Measurements from ENCODE around the gene SLC13A4.
A peak's percentile ranks its signal among the peaks of the same experiment; 100 is the strongest.

Gene SLC13A4

DNA sequence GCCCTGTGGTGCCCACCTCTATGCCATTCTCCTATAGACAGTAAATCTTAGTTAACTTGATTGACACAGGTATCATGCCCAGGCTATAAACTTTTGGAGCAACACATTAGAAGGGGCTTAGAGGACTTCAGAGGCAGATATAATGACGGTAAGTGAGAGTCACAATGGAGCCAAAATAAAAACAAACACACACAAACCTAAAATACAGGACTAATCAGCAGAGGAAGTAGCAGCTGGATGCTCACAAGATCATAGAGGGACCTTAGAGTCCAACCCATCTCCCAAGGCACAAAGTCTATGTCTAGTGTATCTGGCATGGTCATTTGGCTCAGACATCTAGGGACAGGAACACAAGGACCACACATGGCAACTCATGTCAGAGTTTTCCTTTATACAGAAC is 12.3 kb downstream of the SLC13A4 start:
- Histone ChIP-seq H3K27ac (ENCODE audit: low read length) (no peak overlapping the region), H3K9ac (ENCODE audit: low read depth, low read length) (no peak overlapping the region), H3K4me3 (ENCODE audit: low read length) (no peak overlapping the region), H3K9me3 (ENCODE audit: insufficient read depth, low read depth, low read length) (no peaks in the 10 kb centered on the region), H3K27me3 (ENCODE audit: insufficient read depth, low read length) (no peaks in the 10 kb centered on the region), H3K4me1 (ENCODE audit: insufficient read depth, low read length) (peaks cover 14% of the 10 kb centered on the region), H3K36me3 (ENCODE audit: insufficient read depth, low read depth, low read length) (no peaks in the 10 kb centered on the region)

DNA sequence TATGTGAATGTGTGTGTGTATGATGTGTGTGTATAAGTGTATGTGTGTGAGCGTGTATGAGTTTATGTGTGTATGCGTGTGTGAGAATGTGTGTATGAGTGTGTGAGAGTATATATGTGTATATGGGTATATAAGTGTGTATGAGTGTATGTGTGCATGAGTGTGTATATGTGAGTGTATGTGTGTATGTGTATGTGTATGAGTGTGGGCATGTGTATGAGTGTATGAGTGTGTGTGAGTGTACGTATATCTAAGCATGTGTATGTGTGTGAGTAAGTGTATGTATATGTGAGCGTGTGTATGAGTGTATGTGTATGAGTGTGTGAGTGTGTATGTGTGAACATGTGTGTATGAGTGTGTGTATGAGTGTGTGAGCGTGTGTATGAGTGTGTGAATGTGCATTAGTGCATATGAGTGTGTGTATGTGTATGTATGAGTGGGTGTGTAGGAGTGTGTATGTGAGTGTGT is 12.9 kb downstream of the SLC13A4 start:
- Histone ChIP-seq H3K27me3 (ENCODE audit: insufficient read depth, low read length) (no peaks in the 10 kb centered on the region), H3K9me3 (ENCODE audit: insufficient read depth, low read depth, low read length) (no peaks in the 10 kb centered on the region), H3K4me3 (ENCODE audit: low read length) (no peak overlapping the region), H3K36me3 (ENCODE audit: insufficient read depth, low read depth, low read length) (no peaks in the 10 kb centered on the region), H3K4me1 (ENCODE audit: insufficient read depth, low read length) (peaks cover 14% of the 10 kb centered on the region), H3K9ac (ENCODE audit: low read depth, low read length) (no peak overlapping the region), H3K27ac (ENCODE audit: low read length) (no peak overlapping the region)

DNA sequence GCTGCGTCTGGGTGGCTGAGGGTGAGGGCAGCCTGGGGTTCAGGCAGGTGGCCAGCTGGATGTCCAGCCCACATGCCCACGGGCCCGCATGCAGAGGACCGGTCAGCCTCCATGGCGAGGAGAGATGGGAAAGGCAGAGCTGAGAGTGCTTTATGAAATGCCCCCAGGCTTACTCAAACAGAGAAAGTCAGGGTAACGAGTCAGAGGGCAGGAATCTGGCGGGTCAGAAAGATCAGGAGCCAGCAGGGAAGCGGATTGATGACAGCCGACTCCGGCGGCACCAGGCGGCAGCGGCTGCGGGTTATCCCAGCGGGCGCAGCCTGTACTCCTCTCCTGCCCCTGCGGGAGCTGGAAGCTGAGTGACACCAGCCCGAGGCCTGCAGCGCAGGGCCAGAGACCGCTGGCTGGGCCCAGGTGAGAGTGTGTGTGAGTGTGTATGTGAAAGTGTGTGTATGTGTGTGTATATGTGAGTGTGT is 13.4 kb downstream of the SLC13A4 start:
- Histone ChIP-seq H3K9ac (ENCODE audit: low read depth, low read length) (no peak overlapping the region), H3K4me1 (ENCODE audit: insufficient read depth, low read length) (peaks cover 14% of the 10 kb centered on the region)

DNA sequence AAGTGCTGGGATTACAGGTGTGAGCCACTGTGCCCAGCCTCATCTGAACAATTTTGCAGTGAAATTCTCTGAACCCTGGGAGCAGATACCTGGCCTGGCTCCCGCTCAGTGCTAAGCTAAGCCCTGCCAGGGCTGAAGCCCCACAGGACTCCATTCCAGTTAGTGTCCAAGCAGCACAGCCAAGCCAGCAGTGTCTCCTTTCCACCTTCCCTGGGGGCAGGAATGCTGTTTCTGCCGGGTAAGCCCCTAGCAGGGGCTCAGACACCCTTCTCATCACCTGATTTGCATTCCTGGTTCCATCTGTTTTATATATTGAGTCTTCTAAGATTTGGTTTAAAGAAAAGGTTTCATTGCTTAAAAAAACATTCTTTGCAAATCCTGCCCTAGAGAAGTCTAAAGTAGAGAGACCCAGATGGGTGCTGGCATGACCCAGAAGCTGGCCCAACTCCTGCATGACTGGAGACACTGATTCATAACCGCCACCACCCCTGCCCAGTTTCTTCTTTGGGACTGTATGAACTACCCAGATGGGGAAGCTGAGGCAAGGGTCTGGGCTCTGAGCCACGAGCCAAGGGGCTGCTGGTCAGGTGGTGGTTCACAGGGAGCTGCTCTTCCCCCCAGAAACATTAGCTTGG is 14.0 kb downstream of the SLC13A4 start:
- Histone ChIP-seq H3K27ac (ENCODE audit: low read length) (no peak overlapping the region), H3K4me1 (ENCODE audit: insufficient read depth, low read length) (peaks cover 14% of the 10 kb centered on the region), H3K4me3 (ENCODE audit: low read length) (no peak overlapping the region), H3K27me3 (ENCODE audit: insufficient read depth, low read length) (no peaks in the 10 kb centered on the region), H3K9me3 (ENCODE audit: insufficient read depth, low read depth, low read length) (no peaks in the 10 kb centered on the region), H3K9ac (ENCODE audit: low read depth, low read length) (no peak overlapping the region), H3K36me3 (ENCODE audit: insufficient read depth, low read depth, low read length) (no peaks in the 10 kb centered on the region)

More for the DNA sequence above, 13.4 kb downstream of the SLC13A4 start:
- Histone ChIP-seq H3K36me3 (ENCODE audit: insufficient read depth, low read depth, low read length) (no peaks in the 10 kb centered on the region), H3K4me3 (ENCODE audit: low read length) (no peak overlapping the region), H3K27me3 (ENCODE audit: insufficient read depth, low read length) (no peaks in the 10 kb centered on the region), H3K9me3 (ENCODE audit: insufficient read depth, low read depth, low read length) (no peaks in the 10 kb centered on the region), H3K27ac (ENCODE audit: low read length) (no peak overlapping the region)

DNA sequence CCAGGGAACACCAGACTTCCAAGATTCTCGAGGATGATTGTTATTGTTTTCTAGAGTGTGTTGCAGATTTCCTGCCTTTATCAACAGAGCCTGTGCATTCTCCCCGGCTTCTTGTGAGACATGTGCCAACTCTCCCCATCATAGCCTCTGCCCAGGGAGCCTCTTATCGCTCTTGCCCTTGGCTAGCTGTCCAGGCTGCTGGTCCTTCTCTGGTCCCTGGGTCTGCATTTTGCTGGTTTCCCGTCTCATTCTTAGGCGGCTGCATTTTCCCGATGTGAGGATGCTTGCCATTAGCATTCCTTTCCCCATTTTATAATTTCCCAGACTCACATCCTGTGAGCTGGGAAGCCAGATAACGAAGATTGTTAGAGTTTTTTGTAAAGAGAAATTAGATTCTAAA is 15.2 kb downstream of the SLC13A4 start:
- no peaks in the 10 kb centered on the region for H3K9me3 ChIP-seq (ENCODE audit: insufficient read depth, low read depth, low read length)
- H3K9ac ChIP-seq (ENCODE audit: low read depth, low read length): no peak overlapping the region
- H3K4me3 ChIP-seq (ENCODE audit: low read length): no peak overlapping the region
- no peaks in the 10 kb centered on the region for H3K27me3 ChIP-seq (ENCODE audit: insufficient read depth, low read length)
- H3K4me1 ChIP-seq (ENCODE audit: insufficient read depth, low read length): peaks cover 14% of the 10 kb centered on the region
- no peaks in the 10 kb centered on the region for H3K36me3 ChIP-seq (ENCODE audit: insufficient read depth, low read depth, low read length)
- no peak overlapping the region for H3K27ac ChIP-seq (ENCODE audit: low read length)

DNA sequence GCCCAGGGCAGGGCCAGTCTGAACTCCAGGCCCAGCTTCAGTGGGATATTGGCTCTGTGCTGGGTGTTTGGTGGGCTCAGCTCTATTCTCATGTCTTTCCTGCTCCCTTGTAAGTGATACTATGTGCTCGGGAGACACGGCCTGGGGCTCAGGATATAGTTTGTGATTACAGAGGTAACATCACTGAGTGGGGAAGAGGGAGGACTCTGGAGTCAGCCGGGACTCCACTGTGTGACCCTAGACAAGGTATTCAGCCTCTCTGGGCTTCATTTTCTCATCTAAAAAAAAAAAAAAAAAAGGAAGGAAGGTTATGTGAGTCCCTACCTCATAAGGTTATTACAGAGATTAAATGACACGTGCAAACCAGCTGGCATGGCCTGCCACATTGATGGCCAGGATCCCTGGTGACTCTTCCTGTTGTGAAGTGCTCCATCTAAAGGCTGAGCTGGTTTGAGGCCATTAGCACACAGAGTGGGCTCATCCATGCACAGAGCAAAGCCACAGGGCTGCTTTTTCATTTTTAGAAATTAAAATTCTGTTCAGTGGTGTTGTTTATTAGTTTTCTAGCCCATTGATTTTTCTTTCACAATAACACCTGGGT is 15.7 kb downstream of the SLC13A4 start:
- peaks cover 14% of the 10 kb centered on the region for H3K4me1 ChIP-seq (ENCODE audit: insufficient read depth, low read length)
- no peaks in the 10 kb centered on the region for H3K9me3 ChIP-seq (ENCODE audit: insufficient read depth, low read depth, low read length)
- H3K36me3 ChIP-seq (ENCODE audit: insufficient read depth, low read depth, low read length): no peaks in the 10 kb centered on the region
- H3K27me3 ChIP-seq (ENCODE audit: insufficient read depth, low read length): no peaks in the 10 kb centered on the region
- H3K27ac ChIP-seq (ENCODE audit: low read length): no peak overlapping the region
- no peak overlapping the region for H3K9ac ChIP-seq (ENCODE audit: low read depth, low read length)
- H3K4me3 ChIP-seq (ENCODE audit: low read length): no peak overlapping the region

DNA sequence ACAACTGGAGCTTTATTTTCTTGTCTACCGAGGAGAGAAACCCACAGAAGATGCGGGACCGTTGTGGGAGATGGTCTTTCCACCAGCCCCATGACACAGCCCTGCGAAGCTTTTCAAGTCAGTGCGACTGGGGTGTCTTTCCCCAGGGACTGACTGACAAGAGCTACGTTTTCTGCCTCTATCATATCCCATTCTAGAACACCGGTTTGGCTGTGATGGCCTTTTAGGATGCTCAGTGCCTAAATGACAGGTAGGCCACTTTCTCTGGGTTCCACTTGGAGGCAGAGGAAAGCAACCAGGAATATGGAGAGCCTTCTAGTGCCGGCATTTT is 16.9 kb downstream of the SLC13A4 start:
- H3K27ac ChIP-seq (ENCODE audit: low read length): no peak overlapping the region
- H3K36me3 ChIP-seq (ENCODE audit: insufficient read depth, low read depth, low read length): no peaks in the 10 kb centered on the region
- no peak overlapping the region for H3K9ac ChIP-seq (ENCODE audit: low read depth, low read length)
- H3K4me1 ChIP-seq (ENCODE audit: insufficient read depth, low read length): peaks cover 14% of the 10 kb centered on the region
- no peaks in the 10 kb centered on the region for H3K9me3 ChIP-seq (ENCODE audit: insufficient read depth, low read depth, low read length)
- H3K27me3 ChIP-seq (ENCODE audit: insufficient read depth, low read length): no peaks in the 10 kb centered on the region
- H3K4me3 ChIP-seq (ENCODE audit: low read length): no peak overlapping the region

DNA sequence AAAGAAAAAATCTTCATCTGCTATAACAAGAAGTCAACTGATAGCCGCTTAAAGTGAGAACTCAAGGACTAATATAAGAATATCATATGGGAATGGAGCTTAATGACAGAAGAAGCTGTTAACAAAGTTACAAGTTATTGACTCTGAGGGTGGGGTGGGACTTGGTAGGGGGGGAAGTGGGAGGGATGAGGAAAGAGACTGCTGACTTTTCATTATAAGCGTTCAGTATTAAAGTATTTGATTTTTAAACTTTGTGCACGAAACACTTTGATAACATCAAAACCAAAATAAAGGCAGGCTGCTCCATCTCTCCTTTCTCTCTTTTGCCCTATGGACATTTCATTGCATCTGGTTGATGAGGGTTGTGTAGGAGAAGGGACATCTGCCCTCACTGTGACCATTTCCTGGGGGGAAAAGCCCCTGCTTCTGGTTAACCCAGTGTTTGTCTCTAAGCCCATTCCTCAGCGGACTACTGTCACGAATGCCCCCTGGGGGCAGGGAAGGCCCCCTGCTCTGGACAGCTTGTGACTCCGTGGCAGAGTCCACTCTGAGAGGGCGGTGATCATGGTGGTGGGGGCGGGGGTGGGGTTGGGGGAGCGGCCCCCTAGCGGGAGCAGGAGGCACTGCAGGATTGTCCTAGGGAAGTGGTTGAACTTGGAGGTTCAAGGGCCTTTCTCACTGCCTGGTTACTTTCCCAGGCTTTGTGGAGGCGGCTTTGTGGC is 17.4 kb downstream of the SLC13A4 start:
- no peaks in the 10 kb centered on the region for H3K27me3 ChIP-seq (ENCODE audit: insufficient read depth, low read length)
- H3K9me3 ChIP-seq (ENCODE audit: insufficient read depth, low read depth, low read length): no peaks in the 10 kb centered on the region
- no peaks in the 10 kb centered on the region for H3K36me3 ChIP-seq (ENCODE audit: insufficient read depth, low read depth, low read length)
- H3K9ac ChIP-seq (ENCODE audit: low read depth, low read length): no peak overlapping the region
- H3K4me1 ChIP-seq (ENCODE audit: insufficient read depth, low read length): peaks cover 14% of the 10 kb centered on the region
- H3K27ac ChIP-seq (ENCODE audit: low read length): no peak overlapping the region
- peak overlapping the region; percentile 48; the same call in 1 of the 2 replicates for H3K4me3 ChIP-seq (ENCODE audit: low read length)

DNA sequence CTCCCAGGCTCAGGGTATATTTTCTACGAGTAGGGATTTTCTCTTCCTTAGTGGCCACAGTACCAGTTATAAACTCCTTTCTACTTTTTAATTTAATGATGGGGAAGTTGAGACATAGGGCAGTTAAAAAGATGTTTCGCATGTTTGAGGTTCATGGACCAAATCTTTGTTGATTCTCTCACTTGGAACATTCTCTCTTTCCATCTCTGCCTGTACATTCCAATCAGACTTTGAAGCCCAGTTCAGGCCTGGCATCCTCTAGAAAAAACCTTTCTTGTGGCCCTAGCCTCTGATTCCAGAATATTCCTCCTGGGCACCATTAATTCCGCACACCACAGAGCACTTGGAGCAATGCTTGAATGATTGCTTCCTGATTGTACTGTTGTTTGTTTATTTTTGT is 18.5 kb downstream of the SLC13A4 start:
- no peaks in the 10 kb centered on the region for H3K36me3 ChIP-seq (ENCODE audit: insufficient read depth, low read depth, low read length)
- no peak overlapping the region for H3K9ac ChIP-seq (ENCODE audit: low read depth, low read length)
- no peaks in the 10 kb centered on the region for H3K27me3 ChIP-seq (ENCODE audit: insufficient read depth, low read length)
- no peaks in the 10 kb centered on the region for H3K9me3 ChIP-seq (ENCODE audit: insufficient read depth, low read depth, low read length)
- H3K4me1 ChIP-seq (ENCODE audit: insufficient read depth, low read length): peaks cover 14% of the 10 kb centered on the region
- H3K4me3 ChIP-seq (ENCODE audit: low read length): no peak overlapping the region
- H3K27ac ChIP-seq (ENCODE audit: low read length): no peak overlapping the region

DNA sequence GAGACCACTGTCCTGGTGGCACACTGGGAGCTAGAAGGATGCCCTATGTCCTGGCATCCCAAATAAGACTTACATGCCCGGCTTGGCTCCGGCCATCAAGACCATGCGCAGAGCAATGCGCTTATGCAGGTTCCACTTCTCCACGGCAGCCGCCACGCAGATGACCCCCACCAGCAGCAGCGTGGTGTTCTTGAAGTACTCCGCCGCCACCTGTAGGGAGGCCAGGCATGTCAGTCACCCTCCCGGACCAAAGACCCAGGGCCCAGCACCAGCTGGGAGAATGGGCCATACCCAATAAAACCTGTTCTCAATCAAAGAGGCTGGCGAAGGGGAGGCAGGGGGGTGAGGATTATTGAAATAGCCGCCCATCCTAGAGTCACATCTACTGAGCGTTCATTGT is 19.9 kb downstream of the SLC13A4 start:
- Histone ChIP-seq H3K9me3 (ENCODE audit: insufficient read depth, low read depth, low read length) (no peaks in the 10 kb centered on the region), H3K27ac (ENCODE audit: low read length) (no peak overlapping the region), H3K9ac (ENCODE audit: low read depth, low read length) (no peak overlapping the region), H3K36me3 (ENCODE audit: insufficient read depth, low read depth, low read length) (no peaks in the 10 kb centered on the region), H3K27me3 (ENCODE audit: insufficient read depth, low read length) (no peaks in the 10 kb centered on the region), H3K4me1 (ENCODE audit: insufficient read depth, low read length) (peaks cover 8% of the 10 kb centered on the region), H3K4me3 (ENCODE audit: low read length) (no peak overlapping the region)

DNA sequence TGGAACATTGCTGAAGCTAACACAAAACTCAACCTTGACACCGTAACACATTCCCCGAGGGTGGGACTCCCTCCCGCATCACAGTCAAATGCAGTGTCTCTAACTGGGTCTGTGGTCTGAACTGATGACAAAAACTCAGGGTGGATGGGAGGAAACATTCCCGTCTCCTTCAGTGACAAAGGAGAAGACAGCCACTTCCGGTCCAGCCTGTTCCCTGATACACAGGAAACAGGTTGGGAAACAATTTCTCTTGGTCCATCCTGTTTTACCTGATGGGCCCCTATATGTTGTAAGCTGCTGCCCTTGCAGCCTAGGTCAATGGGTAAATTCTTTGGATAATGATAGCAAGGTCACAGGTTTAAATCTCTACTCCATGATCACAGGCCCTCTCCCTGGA is 20.4 kb downstream of the SLC13A4 start:
- peaks cover 6% of the 10 kb centered on the region; the same call in 1 of the 2 replicates for H3K4me1 ChIP-seq (ENCODE audit: insufficient read depth, low read length)
- H3K27me3 ChIP-seq (ENCODE audit: insufficient read depth, low read length): no peaks in the 10 kb centered on the region
- H3K36me3 ChIP-seq (ENCODE audit: insufficient read depth, low read depth, low read length): no peaks in the 10 kb centered on the region
- H3K27ac ChIP-seq (ENCODE audit: low read length): no peak overlapping the region
- no peaks in the 10 kb centered on the region for H3K9me3 ChIP-seq (ENCODE audit: insufficient read depth, low read depth, low read length)
- no peak overlapping the region for H3K9ac ChIP-seq (ENCODE audit: low read depth, low read length)
- no peak overlapping the region for H3K4me3 ChIP-seq (ENCODE audit: low read length)

All from iPS-20b (cell line).